Ascending aorta (tissue), 2 donors: ENCODE measurements around the gene CXCL12. TPM values are rescaled to one million over a fixed set of nuclear protein-coding genes. Genes with fewer than 3 reads are reported as not detected.

Experiments
- DNase-seq, 2 donors: peaks; one replicate each; pipeline ENCODE4 v3.0.0-alpha.2; 2019; ENCODE audit warnings: low spot score in 2 of 2
- H3K27ac ChIP-seq, 2 donors: fragments of 200-600 bp; sonication (generic); one replicate each; pipeline ENCODE4 v1.5.1; 2016 to 2017; ENCODE audit warnings: mild to moderate bottlenecking in 1 of 2
- H3K27me3 ChIP-seq: fragments of 200-600 bp; sonication (generic); one replicate; pipeline ENCODE4 v1.5.1; 2017
- H3K36me3 ChIP-seq, 2 donors: fragments of 200-600 bp; sonication (generic); one replicate each; pipeline ENCODE4 v1.5.1; 2016
- H3K4me1 ChIP-seq, 2 donors: fragments of 200-600 bp; sonication (generic); one replicate each; pipeline ENCODE4 v1.5.1; 2016 to 2017; ENCODE audit warnings: mild to moderate bottlenecking in 1 of 2
- H3K4me3 ChIP-seq, 2 donors: fragments of 200-600 bp; sonication (generic); one replicate each; pipeline ENCODE4 v1.5.1; 2016 to 2017; ENCODE audit warnings: mild to moderate bottlenecking in 1 of 2
- H3K9me3 ChIP-seq, 2 donors: fragments of 200-600 bp; sonication (generic); one replicate each; pipeline ENCODE4 v1.5.1; 2016
- CTCF ChIP-seq, 3 experiments: fragments of 200-600 bp in 2 of 3; fragments of 450-650 bp in 1 of 3; sonication (generic) in 2 of 3; IDR thresholded peaks; one replicate each; pipeline ENCODE4 v1.5.1; 2016 to 2019; ENCODE audit warnings: antibody characterized with exemption in 3 of 3, mild to moderate bottlenecking in 1 of 3, moderate library complexity in 1 of 3
- intact Hi-C: fragments of 100-400 bp; cut with DNase I; formaldehyde crosslinking; loops from one replicate; pipeline ENCODE4 v1.15.1; 2023
- total RNA-seq: library from RNA; depleted of rRNA; stranded (reverse); fragments of >200 nt; gene quantifications from one replicate; pipeline ENCODE4 v1.1.0, GENCODE V29; 2016

The CXCL12 gene
- total RNA-seq, 1 donor from 2014 or later = 288 TPM

DNA sequence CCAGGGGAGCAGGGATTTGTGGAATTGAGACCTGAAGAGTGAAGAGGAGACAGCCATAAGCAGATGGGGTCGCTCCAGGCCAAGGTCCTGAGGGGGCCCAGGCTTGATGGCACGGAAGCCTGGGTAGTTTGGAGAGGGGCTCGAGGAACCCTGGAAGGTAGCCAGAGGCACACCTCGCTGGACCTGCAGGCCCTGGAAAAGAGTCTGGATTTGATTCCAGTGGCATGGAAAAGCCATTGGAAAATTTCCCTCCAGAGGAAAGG is 31.8 kb downstream of the CXCL12 start:
- Histone ChIP-seq H3K27me3 (no peaks in the 10 kb centered on the region), H3K36me3 (no peaks in the 10 kb centered on the region), H3K4me1 (no peaks in the 10 kb centered on the region), H3K4me3 (no peak overlapping the region), H3K9me3 (no peaks in the 10 kb centered on the region), H3K27ac (no peak overlapping the region)
- intact Hi-C loops = no loop called here
- TF ChIP-seq CTCF (IDR thresholded peaks at IDR 0.05) = no peak
- DNase-seq = no peak

GRCh38 chr10:44352316-44353127 is 32.4 kb downstream of the CXCL12 start:
- no peaks in the 10 kb centered on the region for H3K9me3 ChIP-seq
- intact Hi-C loops = no loop called here
- no peaks in the 10 kb centered on the region for H3K36me3 ChIP-seq
- H3K4me1 ChIP-seq = no peaks in the 10 kb centered on the region
- no peaks in the 10 kb centered on the region for H3K27me3 ChIP-seq
- H3K4me3 ChIP-seq = no peak overlapping the region
- H3K27ac ChIP-seq = no peak overlapping the region
- no peak for TF ChIP-seq CTCF (IDR thresholded peaks at IDR 0.05)
- no peak for DNase-seq

DNA sequence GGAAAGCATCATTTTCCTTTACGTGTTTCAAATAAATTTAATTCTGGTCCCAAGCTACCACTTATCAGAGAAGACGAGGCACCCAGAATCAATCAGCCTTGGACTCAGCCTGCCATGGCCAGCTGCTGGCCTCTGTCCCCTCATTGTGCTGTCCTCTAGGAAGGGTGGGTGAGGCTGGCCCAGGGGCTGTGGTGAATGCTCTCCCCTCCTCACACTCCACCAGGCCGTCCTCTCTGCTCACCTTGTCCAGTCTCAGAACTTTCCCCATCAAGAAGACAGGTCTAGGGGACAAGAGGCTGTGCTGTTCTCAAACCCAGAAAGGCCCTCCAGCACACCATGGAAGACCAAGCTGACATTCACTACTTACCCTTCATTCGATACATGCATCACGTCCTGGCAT is 36.4 kb downstream of the CXCL12 start:
- TF ChIP-seq CTCF (IDR thresholded peaks at IDR 0.05) = no peak
- no peaks in the 10 kb centered on the region for H3K36me3 ChIP-seq
- H3K27ac ChIP-seq = no peak overlapping the region
- intact Hi-C loops = no loop called here
- H3K9me3 ChIP-seq = no peaks in the 10 kb centered on the region
- H3K4me3 ChIP-seq = no peak overlapping the region
- H3K4me1 ChIP-seq = no peaks in the 10 kb centered on the region
- no peaks in the 10 kb centered on the region for H3K27me3 ChIP-seq
- DNase-seq = no peak

DNA sequence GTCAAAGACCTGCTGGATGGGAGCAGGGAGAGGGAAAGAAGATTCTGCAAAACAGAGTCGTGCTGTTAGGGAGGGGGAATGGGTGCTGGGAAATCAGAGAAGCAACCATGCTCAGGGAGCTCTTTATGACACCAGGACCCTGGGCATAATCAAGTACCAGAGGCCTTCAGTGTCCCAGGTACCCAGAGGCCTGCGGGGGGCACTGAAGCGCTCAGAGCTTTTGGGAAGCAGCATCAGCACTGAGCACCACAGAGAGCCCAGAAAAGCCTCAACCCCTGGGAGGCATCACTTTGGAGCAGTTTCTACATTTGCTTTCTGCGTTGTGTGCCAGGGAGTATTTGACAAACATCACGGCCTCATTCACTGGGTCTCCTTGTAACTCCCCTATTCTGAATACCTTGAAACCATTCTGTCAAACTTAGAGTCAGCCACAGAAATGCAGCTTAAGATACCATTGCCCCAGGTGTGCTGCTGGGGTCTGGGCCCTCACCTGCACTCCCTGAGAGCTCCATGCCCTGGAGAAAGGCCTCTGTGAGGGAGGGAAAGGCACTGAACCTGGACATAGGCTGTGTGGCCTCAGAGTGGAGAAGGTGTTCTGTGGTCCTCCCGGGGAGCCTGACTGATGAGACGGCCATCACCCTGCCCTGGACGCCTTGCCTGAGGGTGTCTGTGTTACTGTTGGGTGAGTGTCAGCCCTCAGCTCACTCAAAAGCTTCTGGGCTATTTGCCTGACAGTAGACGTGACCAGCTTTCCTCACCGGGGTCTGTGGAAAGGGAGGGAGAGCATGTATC is 37.1 kb downstream of the CXCL12 start:
- no peaks in the 10 kb centered on the region for H3K9me3 ChIP-seq
- no peak for TF ChIP-seq CTCF (IDR thresholded peaks at IDR 0.05)
- intact Hi-C loops = no loop called here
- H3K36me3 ChIP-seq = no peaks in the 10 kb centered on the region
- no peaks in the 10 kb centered on the region for H3K4me1 ChIP-seq
- no peak overlapping the region for H3K4me3 ChIP-seq
- H3K27me3 ChIP-seq = no peaks in the 10 kb centered on the region
- no peak for DNase-seq
- H3K27ac ChIP-seq = no peak overlapping the region

DNA sequence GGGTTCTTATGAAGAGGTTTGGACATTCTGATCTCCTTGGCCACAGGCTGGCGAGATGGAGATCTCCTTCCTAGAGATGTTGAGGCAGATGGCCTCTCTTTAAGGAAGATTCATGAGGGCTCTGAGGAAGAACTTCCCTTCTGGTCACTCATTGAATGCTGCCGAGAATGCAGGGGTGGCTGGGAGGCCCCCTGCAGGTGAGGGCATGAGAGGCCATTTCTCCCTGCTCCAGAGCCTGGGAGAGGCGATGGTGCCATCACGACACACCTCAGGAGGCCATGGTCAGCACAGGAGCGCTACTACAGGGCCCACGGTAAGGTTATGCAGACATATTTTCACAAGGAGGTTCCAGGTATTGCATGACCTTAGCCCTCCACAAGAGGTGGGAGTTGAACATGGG is 40.2 kb downstream of the CXCL12 start:
- TF ChIP-seq CTCF (IDR thresholded peaks at IDR 0.05) = no peak
- Histone ChIP-seq H3K27me3 (no peaks in the 10 kb centered on the region), H3K36me3 (no peaks in the 10 kb centered on the region), H3K4me1 (no peaks in the 10 kb centered on the region), H3K9me3 (no peaks in the 10 kb centered on the region), H3K4me3 (no peak overlapping the region), H3K27ac (no peak overlapping the region)
- DNase-seq = peak in 1 of 2 donors; percentile 43
- intact Hi-C loops = no loop called here
